HG03175 (cell line): Measurements from ENCODE around the gene DLEC1.

ENCODE experiments used
- ATAC-seq: cut with Tn5 transposase; IDR thresholded peaks from one replicate; pipeline ENCODE4 v1.9.1; 2021; ENCODE audit warnings: mild to moderate bottlenecking, moderate library complexity; ENCODE audit not compliant: unreplicated experiment

Gene DLEC1

GRCh38 chr3:38000965-38001455 is 38.0 kb upstream of the DLEC1 start:
- no peak for ATAC-seq

DNA sequence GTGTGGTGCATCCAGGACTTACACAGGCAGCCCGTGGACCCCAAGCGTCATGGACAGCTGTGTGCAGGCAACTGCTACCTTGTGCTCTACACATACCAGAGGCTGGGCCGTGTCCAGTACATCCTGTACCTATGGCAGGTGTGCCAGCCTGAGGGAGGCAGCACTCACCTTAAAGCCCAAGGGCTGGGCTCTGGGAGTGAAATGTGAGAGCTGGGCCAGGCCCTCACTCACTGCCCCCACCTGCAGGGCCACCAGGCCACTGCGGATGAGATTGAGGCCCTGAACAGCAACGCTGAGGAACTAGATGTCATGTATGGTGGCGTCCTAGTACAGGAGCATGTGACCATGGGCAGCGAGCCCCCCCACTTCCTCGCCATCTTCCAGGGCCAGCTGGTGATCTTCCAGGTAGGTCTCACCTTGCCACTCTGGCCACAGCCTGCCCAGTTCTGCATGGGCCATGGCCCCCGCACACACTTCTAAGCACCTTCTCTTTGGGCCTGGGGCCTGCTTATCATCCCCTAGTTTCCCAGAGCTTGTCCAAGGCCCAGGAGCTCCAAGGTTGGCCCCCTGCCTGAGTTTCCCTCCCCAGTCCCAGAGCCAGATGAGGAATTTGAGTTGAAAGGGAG is 37.4 kb upstream of the DLEC1 start:
- ATAC-seq: no peak

- no peak for ATAC-seq
These were observed 36.6 kb upstream of the DLEC1 start for GRCh38 chr3:38002291-38002876.

GRCh38 chr3:38002940-38003339 is 36.1 kb upstream of the DLEC1 start:
- ATAC-seq: no peak

DNA sequence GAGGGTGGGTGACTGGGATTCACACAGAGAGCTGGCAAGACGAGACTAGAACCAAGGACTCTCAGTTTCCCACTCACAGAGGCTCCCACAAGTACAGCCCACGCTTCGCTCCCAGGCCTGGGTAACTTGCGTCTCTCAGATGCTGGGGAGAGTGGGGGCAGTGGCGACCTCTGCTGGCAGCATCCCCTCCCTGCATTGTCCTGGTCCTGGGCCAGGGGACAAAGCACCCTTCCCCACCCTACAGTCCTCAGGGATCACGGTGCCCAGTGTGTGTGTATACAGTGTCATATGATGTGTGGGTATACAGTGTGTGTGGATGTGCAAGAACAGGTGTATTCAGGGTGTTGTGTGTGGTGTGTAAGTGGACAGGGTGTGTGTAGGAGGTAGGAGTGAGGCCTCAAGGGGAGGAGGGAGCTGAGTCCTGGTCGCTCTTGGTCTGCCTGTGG is 35.6 kb upstream of the DLEC1 start:
- no peak for ATAC-seq

- no peak for ATAC-seq
These were observed 35.1 kb upstream of the DLEC1 start for GRCh38 chr3:38003817-38004414.

DNA sequence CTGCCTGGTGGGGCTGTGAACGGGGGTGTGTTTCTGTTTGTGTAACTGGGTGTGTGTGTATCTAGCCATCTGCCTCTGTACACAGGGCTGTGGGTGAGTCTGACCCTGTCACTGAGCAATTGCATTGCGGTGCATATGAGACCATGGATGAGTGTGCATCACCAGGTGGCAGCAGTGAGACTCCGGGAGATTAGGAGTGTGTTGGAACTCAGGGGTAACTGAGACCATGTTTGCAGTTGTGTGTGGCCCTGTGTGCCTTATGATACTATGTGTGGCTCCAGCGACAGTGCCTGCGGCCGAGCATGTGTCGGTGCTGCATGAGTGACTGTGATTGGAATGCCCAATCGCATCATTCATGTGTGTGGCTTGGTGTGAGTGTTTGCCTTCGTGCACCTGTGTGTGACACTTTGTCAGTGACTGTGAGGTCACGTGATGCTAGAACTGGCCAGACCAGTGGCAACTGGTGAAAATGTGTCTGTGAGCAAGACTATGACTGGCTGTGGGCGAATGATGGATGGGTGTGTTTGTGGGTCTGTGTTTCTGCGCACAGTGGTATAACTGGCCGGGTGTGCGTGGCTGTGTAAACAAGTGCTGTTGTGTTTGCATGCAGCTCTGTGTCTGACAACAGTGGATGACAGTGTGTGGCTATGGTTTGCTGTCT is 34.5 kb upstream of the DLEC1 start:
- peak; percentile 59 for ATAC-seq

- no peak for ATAC-seq
These were observed 33.7 kb upstream of the DLEC1 start for GRCh38 chr3:38005076-38006020.

GRCh38 chr3:38006031-38006430 is 33.0 kb upstream of the DLEC1 start:
- ATAC-seq: no peak

DNA sequence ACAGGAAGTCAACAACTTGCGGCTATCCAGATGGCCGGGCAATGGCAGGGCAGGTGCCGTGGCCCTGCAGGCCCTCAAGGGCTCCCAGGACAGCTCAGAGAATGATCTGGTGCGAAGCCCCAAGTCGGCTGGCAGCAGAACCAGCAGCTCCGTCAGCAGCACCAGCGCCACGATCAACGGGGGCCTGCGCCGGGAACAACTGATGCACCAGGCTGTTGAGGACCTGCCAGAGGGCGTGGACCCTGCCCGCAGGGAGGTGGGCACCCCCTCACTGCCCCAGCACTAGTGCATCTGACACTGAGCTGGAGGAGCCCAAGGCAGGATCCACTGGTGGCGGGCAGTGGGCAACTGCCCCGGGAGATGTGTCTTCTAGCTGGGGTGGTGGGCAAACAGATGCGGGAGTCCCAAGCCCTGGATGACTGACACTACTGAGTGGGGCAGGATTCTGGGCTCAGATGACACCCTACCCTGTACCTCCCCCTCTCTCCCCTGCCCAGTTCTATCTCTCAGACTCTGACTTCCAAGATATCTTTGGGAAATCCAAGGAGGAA is 32.5 kb upstream of the DLEC1 start:
- ATAC-seq: no peak

DNA sequence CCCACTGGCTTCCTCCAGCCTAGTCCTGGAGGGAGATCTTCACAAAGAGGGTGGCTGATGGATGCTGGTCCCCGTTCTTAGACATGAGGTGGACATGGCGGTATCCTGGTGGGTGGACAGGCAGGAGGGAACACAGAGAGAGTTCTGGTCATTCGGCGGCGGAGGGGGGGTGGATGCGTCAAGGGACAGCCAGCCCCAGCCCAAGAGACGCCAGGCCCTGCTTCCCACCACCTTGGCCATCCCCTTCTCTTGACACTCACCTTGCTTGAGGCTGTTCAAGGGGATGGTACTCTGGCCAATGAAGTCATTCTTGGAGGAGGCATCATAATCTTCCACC is 31.3 kb upstream of the DLEC1 start:
- no peak for ATAC-seq

- ATAC-seq: no peak
These were observed 30.8 kb upstream of the DLEC1 start for GRCh38 chr3:38008191-38008701.

DNA sequence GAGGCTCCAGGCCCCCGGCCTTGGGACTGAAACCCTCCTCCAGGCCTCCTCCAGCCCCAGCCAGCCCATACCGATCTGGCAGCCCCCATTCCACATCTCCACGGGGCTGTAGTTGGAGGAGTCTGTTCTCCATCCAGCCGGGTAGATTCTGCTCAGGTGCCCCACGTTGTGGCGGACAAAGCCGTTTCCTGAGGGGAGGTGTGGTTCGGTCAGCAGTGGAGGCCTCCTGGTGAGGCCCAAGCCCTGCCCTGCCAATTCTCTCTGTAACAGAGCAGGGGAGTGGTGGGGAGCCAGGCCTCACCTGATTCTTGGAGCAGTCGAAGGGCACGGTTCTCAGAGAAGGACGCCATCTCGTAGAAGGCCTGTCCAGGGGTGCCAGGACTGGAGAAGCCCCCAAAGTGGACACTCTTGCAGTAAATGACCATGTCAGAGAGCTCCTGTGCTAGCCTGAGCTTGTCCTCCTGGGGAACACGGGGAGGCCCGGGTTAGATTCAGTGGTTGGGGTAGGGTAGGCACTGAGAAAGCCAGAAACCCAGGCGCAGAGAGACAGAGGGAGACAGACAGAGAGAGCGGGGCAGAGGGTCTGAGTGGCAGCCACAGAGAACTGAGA is 29.9 kb upstream of the DLEC1 start:
- no peak for ATAC-seq

DNA sequence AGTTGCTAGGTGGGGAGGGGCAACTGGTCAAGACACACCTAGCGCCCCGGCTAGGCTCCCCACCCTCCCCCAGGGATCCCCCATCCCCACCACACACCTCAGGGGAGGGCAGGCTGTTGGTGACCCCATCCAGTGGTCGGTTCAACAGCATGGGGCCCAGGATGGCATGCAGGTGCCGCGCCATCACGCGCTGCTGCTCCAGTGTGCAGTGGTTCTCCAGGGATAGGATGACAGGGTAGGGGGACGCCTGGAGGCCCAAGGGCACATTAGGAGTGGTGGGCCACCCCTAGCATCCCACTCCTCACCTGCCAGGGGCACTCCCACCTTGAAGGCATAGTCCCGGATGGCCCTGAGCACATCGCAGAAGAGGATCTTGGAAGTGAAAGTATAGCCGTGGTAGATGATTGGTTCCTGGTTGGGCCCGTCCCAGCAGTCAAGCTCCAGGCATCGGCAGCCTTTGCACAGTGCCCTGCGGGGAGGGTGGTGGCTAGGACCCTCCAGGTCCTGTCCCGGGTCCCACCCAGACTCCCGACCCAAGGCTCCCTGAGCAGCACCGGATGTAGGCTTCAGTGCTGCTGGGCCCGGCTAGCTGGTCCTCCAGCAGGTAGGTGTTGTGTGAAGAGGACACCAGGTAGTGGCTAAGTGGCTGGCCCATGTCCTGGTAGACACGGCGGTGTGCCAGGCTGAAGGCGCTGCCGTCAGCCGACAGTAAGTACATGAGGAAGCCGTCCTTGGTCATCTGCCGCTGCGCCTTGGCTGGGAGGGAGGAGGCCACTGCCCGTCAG is 29.0 kb upstream of the DLEC1 start:
- ATAC-seq: no peak

DNA sequence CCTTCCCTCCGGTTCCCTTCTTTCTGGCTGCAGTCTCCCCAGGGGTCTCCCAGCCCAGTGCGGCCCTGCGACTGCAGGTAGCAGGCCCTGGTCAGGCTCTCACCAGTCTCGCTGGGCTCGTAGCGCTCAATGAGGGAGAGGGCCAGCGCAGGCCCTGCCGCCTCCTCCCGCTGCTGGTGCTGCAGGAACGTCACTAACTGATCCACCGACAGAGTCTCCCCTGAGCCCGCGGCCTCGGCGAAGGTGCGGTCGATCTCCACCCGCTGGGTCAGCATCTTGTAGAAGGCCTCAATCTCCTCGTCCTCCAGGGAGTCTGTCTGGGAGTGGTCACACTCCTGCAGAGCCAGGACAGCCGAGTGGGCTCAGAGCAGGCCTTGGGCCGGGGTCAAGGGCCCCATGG is 27.9 kb upstream of the DLEC1 start:
- no peak for ATAC-seq

DNA sequence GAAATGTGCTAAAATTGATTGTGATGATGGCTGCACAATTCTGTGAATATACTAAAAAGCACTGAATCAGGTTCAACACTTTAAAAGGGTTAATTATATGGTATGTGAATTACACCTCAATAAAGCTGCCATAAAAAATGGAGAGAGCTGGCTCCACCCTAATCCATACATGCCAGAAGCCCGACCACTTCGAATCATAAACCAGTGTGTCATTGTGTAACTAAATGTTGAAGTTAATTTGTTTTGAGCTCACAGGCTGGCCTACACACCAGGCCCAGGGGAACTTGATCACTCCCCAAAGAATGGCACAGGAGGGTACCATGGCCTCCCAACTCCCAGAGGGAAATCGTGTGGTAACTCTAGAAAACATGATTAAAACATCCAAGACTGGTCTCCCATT is 23.5 kb upstream of the DLEC1 start:
- no peak for ATAC-seq

- no peak for ATAC-seq
These were observed 23.0 kb upstream of the DLEC1 start for GRCh38 chr3:38015984-38016383.

DNA sequence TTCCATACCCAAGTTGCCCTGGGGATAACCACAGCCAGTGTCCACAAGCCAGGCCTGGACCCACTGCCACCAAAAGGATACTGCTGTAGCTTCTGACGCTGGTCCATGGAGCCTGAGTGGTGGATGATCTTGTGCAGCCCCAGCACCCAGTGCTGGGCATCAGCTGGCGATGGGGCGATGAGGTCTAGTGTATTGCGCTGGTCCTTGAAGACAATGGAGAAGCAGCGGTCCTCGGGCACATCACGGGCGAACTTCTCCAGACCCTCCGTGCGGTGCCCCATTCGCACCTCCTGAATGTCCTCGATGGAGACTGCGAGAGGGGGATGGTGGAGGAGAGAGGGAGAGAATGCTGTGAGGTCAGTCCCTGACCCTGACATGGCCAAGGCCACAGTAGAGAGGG is 22.6 kb upstream of the DLEC1 start:
- ATAC-seq: no peak

- no peak for ATAC-seq
These were observed 22.1 kb upstream of the DLEC1 start for GRCh38 chr3:38016847-38017444.
